Ecto neural progenitor cell (in vitro differentiated cells): ENCODE results near the gene PPP4R1.
"Not testable (repeated sequence)": the region's sequence is repeated elsewhere in the genome, so short reads cannot be mapped to it uniquely, and the experiment has no call there.

Experiments used
- DNase-seq: peaks from one replicate; pipeline ENCODE4 v3.0.0-alpha.2; 2018; ENCODE audit warnings: low spot score

Gene PPP4R1, protein sequence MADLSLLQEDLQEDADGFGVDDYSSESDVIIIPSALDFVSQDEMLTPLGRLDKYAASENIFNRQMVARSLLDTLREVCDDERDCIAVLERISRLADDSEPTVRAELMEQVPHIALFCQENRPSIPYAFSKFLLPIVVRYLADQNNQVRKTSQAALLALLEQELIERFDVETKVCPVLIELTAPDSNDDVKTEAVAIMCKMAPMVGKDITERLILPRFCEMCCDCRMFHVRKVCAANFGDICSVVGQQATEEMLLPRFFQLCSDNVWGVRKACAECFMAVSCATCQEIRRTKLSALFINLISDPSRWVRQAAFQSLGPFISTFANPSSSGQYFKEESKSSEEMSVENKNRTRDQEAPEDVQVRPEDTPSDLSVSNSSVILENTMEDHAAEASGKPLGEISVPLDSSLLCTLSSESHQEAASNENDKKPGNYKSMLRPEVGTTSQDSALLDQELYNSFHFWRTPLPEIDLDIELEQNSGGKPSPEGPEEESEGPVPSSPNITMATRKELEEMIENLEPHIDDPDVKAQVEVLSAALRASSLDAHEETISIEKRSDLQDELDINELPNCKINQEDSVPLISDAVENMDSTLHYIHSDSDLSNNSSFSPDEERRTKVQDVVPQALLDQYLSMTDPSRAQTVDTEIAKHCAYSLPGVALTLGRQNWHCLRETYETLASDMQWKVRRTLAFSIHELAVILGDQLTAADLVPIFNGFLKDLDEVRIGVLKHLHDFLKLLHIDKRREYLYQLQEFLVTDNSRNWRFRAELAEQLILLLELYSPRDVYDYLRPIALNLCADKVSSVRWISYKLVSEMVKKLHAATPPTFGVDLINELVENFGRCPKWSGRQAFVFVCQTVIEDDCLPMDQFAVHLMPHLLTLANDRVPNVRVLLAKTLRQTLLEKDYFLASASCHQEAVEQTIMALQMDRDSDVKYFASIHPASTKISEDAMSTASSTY

GRCh38 chr18:9614401-9615279 lies at the start of gene PPP4R1:
Gene PPP4R1, minus strand, starts transcription at chr18:9614559. Its CDS starts 75 bp downstream, at chr18:9614484.
- DNase-seq, result peak; percentile 92

DNA sequence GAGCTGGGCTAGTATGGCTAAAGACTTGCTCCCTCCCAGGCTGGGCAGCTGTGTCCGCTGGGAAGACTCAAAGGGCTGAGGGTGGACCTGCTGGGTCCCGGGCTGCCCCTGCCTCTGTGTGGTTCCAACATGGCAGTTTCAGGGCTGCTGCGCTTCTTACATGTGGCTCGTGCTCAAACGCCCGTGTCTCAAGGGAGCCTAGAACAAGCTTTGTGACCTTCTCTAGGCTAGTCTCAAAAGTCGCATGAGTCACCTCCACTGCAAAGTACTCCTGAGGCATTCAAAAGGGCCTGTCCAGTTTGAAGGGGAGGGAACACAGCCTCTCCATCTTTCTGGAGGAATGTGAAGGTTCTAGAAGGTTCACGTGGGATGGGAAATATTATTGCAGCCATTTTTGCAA lies 49.0 kb upstream of the PPP4R1 start:
- no peak for DNase-seq

DNA sequence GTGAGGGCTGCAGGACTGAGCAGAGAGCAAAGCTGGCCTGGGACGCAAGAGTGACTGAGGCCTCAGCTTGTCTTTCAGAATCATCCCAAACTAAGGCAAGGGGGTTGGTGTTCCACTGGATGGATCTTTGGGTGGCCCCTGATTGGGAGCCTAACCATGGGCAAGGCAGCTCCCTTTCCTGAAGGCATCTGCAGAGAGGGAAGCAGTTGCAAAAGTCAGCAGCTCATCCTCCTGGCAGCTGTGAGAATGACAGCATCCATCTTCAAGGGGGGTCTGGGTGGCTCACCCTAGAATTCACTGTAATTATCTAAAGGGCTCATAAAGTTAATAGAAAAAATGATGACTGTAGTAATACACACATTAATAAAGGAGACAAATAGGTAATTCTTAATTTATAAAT lies 47.2 kb upstream of the PPP4R1 start:
- DNase-seq, result no peak

GRCh38 chr18:9659499-9660375 lies 45.4 kb upstream of the PPP4R1 start:
- no peak for DNase-seq

DNA sequence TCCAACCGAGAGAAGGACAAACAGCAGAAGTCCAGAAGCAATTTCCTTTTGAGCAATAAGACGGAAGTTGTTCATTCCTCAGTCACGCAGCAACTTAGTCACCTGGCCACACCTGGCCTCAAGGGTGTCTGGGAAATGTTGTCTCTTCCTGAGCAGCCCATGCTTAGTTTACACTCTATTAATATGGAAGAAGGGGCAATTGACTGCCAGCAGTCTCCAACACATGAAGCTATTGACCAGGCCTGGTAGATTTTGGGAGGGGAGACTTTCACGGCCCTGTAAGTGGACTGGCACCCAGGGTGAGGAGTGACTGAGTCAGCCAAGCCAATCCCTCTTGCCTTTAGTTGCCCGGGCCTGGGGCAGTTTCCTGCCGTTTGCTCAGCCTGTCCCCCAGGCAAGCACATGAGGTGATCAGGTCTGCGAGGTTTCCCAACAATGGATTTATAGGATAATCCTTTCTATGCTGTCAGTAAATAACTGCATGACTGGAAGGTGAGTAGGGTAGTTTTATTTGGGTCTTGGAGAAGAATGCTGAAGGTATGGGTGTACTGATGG lies 43.8 kb upstream of the PPP4R1 start:
- DNase-seq, result no peak

DNA sequence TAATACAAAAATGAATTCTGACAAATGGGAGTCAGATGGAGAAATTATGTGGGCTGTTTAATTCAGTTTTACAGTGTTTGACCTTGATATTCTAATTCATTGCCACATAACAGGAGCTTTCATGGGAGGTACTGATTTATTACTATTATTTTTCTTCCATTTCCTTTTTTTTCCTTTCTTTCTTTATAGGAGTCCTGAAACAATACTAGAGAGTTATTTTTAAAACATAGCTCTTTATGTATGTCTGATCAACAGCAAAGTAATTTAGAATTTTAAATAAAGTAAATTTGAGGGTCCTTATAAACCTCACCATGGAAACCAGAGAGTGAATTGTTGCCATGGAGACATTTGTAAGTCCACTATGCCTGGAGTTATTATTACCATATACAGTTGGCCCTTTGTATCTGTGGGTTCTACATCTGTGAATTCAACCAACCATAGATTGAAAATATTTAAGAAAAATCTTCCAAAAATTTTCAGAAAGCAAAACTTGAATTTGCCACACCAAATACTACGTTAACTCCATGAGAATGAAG lies 40.9 kb upstream of the PPP4R1 start:
- DNase-seq, result no peak

- DNase-seq, result no peak
Measured at GRCh38 chr18:9653390-9653789, 39.0 kb upstream of the PPP4R1 start.

- DNase-seq, result no peak
Measured at GRCh38 chr18:9649164-9649540, 34.8 kb upstream of the PPP4R1 start.

DNA sequence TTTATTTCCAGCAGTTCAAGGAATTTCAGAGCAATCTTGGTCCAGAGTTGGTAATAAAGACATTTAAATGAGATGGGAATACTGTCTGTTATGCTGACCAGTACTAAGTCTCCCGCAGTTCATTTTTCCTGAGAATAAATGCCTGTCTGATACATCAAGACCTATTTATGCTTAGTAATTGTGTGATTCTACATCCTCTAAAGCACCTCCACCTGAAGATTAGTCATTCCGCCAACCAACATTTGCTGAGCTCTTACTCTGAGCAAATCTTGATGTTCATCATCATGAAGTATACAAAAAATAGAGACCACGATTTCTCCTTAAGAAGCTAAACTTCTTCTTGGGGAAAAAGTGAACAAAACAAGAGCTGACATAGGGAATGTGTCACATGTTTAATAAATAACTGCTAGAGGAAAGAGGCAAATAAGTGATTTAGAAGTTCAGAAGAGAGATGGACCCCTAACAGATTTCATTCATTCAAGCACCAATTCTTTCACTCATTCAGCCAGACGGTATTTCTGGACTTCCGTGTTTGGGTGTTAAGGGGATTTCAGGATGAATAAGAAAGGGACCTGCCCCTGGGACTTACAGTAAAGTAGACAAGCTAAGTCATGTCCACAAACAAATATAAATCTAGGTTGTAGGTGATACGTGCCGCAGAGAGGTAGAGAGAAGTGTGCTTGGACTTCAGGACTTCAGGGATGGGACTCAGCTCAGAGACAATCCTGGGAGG lies 34.2 kb upstream of the PPP4R1 start:
- no peak for DNase-seq

GRCh38 chr18:9647496-9648323 lies 33.4 kb upstream of the PPP4R1 start:
- no peak for DNase-seq

DNA sequence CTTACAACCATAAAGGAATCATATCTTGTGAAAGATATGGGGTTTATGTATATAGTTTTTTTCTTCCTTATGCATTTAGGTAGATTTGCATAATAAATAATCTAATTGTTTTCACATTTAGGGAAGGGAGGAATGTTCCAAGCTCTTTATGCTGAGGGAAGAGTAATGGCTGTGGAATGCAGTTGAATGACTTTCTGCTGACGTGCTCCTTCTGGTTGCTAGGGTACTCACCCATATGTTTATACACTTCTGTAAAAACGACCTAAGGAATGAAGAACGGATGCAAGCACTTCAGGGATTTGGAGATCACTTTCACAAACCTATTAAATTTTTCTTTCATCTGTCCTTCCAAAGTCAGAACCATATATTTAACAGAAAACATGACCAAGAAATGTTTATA lies 29.2 kb upstream of the PPP4R1 start:
- DNase-seq, result no peak

DNA sequence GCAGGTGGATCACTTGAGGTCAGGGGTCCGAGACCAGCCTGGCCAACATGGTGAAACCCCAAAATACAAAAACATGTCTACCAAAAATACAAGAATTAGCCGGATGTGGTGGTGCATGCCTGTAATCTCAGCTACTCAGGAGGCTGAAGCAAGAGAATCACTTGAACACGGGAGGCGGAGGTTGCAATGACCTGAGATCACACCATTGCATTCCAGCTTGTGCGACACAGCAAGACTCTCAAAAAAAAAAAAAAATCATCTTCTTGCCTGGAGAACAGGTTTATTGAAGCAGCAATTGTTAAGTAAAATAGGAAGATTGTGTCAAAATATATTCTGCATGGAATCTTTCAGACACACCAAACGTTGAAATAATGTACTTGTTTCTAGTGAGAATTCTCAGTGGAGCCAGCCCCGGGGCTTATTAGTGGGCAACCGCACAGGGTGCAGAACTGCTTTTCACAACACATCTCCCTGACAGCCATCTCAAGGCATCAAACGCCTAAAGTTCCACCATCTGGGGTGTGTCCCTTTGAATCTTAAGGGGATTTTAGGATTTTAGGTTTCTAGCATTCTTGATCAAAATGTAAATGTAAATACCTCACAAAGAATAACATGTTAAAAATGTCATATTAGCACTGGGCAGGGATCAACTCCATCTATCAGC lies 28.6 kb upstream of the PPP4R1 start:
- DNase-seq, result no peak

GRCh38 chr18:9641081-9641480 lies 26.7 kb upstream of the PPP4R1 start:
- DNase-seq, result not testable (repeated sequence)

DNA sequence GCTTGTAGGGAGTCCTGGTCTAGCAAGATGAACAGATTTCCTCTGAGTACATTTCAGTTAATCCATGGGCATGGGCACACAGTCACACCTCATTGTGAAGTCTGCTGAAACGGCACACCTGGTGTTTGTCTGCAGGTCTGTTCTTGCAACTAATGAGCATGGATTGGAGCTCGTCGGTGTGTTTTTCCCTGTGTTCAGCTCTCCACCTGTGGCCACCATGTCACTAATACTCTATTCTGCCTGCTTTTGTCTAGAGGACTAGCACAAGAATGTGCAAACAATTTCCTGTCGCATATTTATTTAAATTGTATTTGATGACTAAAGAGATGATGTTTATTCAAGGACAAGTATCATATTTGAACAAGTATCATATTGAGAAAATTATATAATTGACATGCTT lies 24.5 kb upstream of the PPP4R1 start:
- no peak for DNase-seq

GRCh38 chr18:9637036-9637767 lies 22.8 kb upstream of the PPP4R1 start:
- no peak for DNase-seq

GRCh38 chr18:9634856-9635255 lies 20.5 kb upstream of the PPP4R1 start:
- DNase-seq, result no peak

- DNase-seq, result no peak
Measured at GRCh38 chr18:9631814-9632496, 17.6 kb upstream of the PPP4R1 start.
